A673 (cell line): ENCODE results near the gene ANKMY1. TPM values are rescaled to one million over a fixed set of nuclear protein-coding genes. Genes with fewer than 3 reads are reported as not detected.

Experiments used
- BruUV-seq: library from RNA; stranded (reverse); fragments of 400-500 nt; replicated peaks from 2 replicates; lab custom pipeline; 2021; lab: Mats Ljungman, UMichigan
- CTCF ChIA-PET: fragments of 300-600 bp; sonication (Branson Sonifier 250); formaldehyde crosslinking; loops from one replicate; lab custom pipeline; 2022; ENCODE audit warnings: antibody characterized with exemption; lab: Charles Lee
- POLR2A ChIA-PET: fragments of 300-600 bp; sonication (Branson Sonifier 250); formaldehyde crosslinking; loops from one replicate; lab custom pipeline; 2022; ENCODE audit warnings: antibody characterized with exemption; ENCODE audit not compliant: low non-redundant PET; lab: Charles Lee
- DNase-seq: peaks from one replicate; pipeline ENCODE4 v3.0.0-alpha.2; 2015; ENCODE audit warnings: low spot score
- H3K27ac ChIP-seq: fragments of 200-600 bp; sonication (generic); 2 replicates; pipeline ENCODE4 v1.5.1; 2016; ENCODE audit warnings: mixed run types, low read depth, mild to moderate bottlenecking, mixed read lengths, antibody characterized with exemption, low read length; ENCODE audit not compliant: poor library complexity, severe bottlenecking
- H3K27me3 ChIP-seq: fragments of 200-600 bp; sonication (generic); replicated peaks from 2 replicates; pipeline ENCODE4 v1.6.1; 2017; ENCODE audit warnings: mixed run types, low read depth, mild to moderate bottlenecking, mixed read lengths, antibody characterized with exemption, low read length; ENCODE audit not compliant: insufficient read depth, poor library complexity
- H3K36me3 ChIP-seq: fragments of 200-600 bp; sonication (generic); 2 replicates; pipeline ENCODE4 v1.6.1; 2016; ENCODE audit warnings: mixed run types, mild to moderate bottlenecking, mixed read lengths, antibody characterized with exemption, low read length; ENCODE audit not compliant: insufficient read depth, poor library complexity, severe bottlenecking
- H3K4me1 ChIP-seq: fragments of 200-600 bp; sonication (generic); 2 replicates; pipeline ENCODE4 v1.6.1; 2017; ENCODE audit warnings: mixed run types, mild to moderate bottlenecking, mixed read lengths, antibody characterized with exemption, low read length; ENCODE audit not compliant: insufficient read depth, poor library complexity, severe bottlenecking
- H3K4me3 ChIP-seq: fragments of 200-600 bp; sonication (generic); 2 replicates; pipeline ENCODE4 v1.5.1; 2016; ENCODE audit warnings: low read depth, mixed run types, mild to moderate bottlenecking, mixed read lengths, low read length; ENCODE audit not compliant: poor library complexity, severe bottlenecking
- H3K9me3 ChIP-seq: fragments of 200-600 bp; sonication (generic); 2 replicates; pipeline ENCODE4 v1.6.1; 2016; ENCODE audit warnings: mixed run types, low read depth, mild to moderate bottlenecking, mixed read lengths, antibody characterized with exemption, low read length; ENCODE audit not compliant: poor library complexity, severe bottlenecking
- CTCF ChIP-seq: fragments of 300-800, 200-600 bp; sonication (generic); conservative IDR thresholded peaks from 2 replicates; pipeline ENCODE4 v1.5.1; 2017; ENCODE audit warnings: low read depth, mild to moderate bottlenecking, antibody characterized with exemption, low read length, moderate library complexity, mixed read lengths
- EZH2 ChIP-seq: fragments of 200-600 bp; sonication (generic); IDR thresholded peaks from 2 replicates; pipeline ENCODE4 v1.6.1; 2017; ENCODE audit warnings: borderline replicate concordance, low read depth, mild to moderate bottlenecking, mixed read lengths, antibody characterized with exemption, low read length; ENCODE audit not compliant: poor library complexity, severe bottlenecking
- intact Hi-C: fragments of 100-400 bp; cut with micrococcal nuclease; formaldehyde crosslinking; loops from one replicate; pipeline ENCODE4 v1.10.0; 2022; ENCODE audit not compliant: unreplicated experiment
- total RNA-seq: library from RNA; stranded (reverse); gene quantifications from 2 replicates; pipeline ENCODE4 v1.2.3, GENCODE V29; 2021

ANKMY1 gene
- total RNA-seq, 1 experiment from 2014 or later = 21.8 TPM

- no TSS peak for BruUV-seq
- no peak for DNase-seq
- H3K27me3 ChIP-seq = no peaks in the 10 kb centered on the region
- no peak overlapping the region for H3K27ac ChIP-seq
- no peaks in the 10 kb centered on the region for H3K36me3 ChIP-seq
- no peak overlapping the region for H3K4me3 ChIP-seq
- no peaks in the 10 kb centered on the region for H3K4me1 ChIP-seq
- CTCF ChIA-PET = no interaction called here
- POLR2A ChIA-PET = no interaction called here
- no peaks in the 10 kb centered on the region for H3K9me3 ChIP-seq
- TF ChIP-seq CTCF = no peak
- no peak for TF ChIP-seq EZH2
- intact Hi-C loops = no loop called here
These were observed 113.3 kb downstream of the ANKMY1 start for GRCh38 chr2:240444464-240444863.

GRCh38 chr2:240443891-240444301 is 113.9 kb downstream of the ANKMY1 start:
- BruUV-seq = no TSS peak
- no peaks in the 10 kb centered on the region for H3K36me3 ChIP-seq
- H3K27me3 ChIP-seq = no peaks in the 10 kb centered on the region
- DNase-seq = no peak
- ChIA-PET POLR2A (no interaction called here), CTCF (no interaction called here)
- TF ChIP-seq CTCF (no peak), EZH2 (no peak)
- no peaks in the 10 kb centered on the region for H3K9me3 ChIP-seq
- H3K4me3 ChIP-seq = no peak overlapping the region
- intact Hi-C loops = no loop called here
- no peak overlapping the region for H3K27ac ChIP-seq
- no peaks in the 10 kb centered on the region for H3K4me1 ChIP-seq

- no peaks in the 10 kb centered on the region for H3K9me3 ChIP-seq
- no peak overlapping the region for H3K27ac ChIP-seq
- H3K27me3 ChIP-seq = no peaks in the 10 kb centered on the region
- H3K4me3 ChIP-seq = no peak overlapping the region
- TF ChIP-seq EZH2 (no peak), CTCF (no peak)
- intact Hi-C loops = no loop called here
- no peak for DNase-seq
- ChIA-PET CTCF (no interaction called here), POLR2A (no interaction called here)
- BruUV-seq = no TSS peak
- no peaks in the 10 kb centered on the region for H3K36me3 ChIP-seq
- H3K4me1 ChIP-seq = no peaks in the 10 kb centered on the region
These were observed 114.7 kb downstream of the ANKMY1 start for GRCh38 chr2:240442891-240443715.
